Mesothelial cell of epicardium (in vitro differentiated cells): ENCODE results near the gene VPS8. TPM values are rescaled to one million over a fixed set of nuclear protein-coding genes. Genes with fewer than 3 reads are reported as not detected.

Source experiments
- DNase-seq, 2 experiments: peaks; one replicate each; pipeline ENCODE4 v3.0.0; 2021; ENCODE audit warnings: low spot score in 2 of 2; ENCODE audit not compliant: unreplicated experiment in 2 of 2
- H3K27ac Mint-ChIP-seq: 2 replicates; pipeline ENCODE4 v1.8.0; 2021; ENCODE audit warnings: mixed read lengths
- H3K27me3 Mint-ChIP-seq: 2 replicates; pipeline ENCODE4 v1.8.0; 2021; ENCODE audit warnings: low read depth, mixed read lengths
- H3K36me3 Mint-ChIP-seq: 2 replicates; pipeline ENCODE4 v1.8.0; 2021; ENCODE audit warnings: mixed read lengths
- H3K4me1 Mint-ChIP-seq: 2 replicates; pipeline ENCODE4 v1.8.0; 2021; ENCODE audit warnings: mixed read lengths
- H3K4me3 Mint-ChIP-seq: 2 replicates; pipeline ENCODE4 v1.8.0; 2021; ENCODE audit warnings: mild to moderate bottlenecking, moderate library complexity, mixed read lengths
- H3K9me3 Mint-ChIP-seq: 2 replicates; pipeline ENCODE4 v1.8.0; 2021; ENCODE audit warnings: mixed read lengths
- CTCF ChIP-seq: fragments of 200-600 bp; sonication (generic); IDR thresholded peaks from one replicate; pipeline ENCODE4 v1.5.0; 2021; ENCODE audit warnings: antibody characterized with exemption; ENCODE audit not compliant: unreplicated experiment
- total RNA-seq: library from RNA; stranded (reverse); gene quantifications from 3 replicates; pipeline ENCODE4 v1.2.1, GENCODE V29; 2021

VPS8 gene
- total RNA-seq, 1 donor from 2014 or later, result 82.4 TPM

- H3K4me3 Mint-ChIP-seq, result no peak overlapping the region
- H3K4me1 Mint-ChIP-seq, result peaks cover 23% of the 10 kb centered on the region
- H3K9me3 Mint-ChIP-seq, result no peaks in the 10 kb centered on the region
- TF ChIP-seq CTCF, result no peak
- no peaks in the 10 kb centered on the region for H3K27me3 Mint-ChIP-seq
- no peak for DNase-seq
- H3K36me3 Mint-ChIP-seq, result no peaks in the 10 kb centered on the region
- no peak overlapping the region for H3K27ac Mint-ChIP-seq
Observed at GRCh38 chr3:184767377-184767776, 44.6 kb upstream of the VPS8 start.

GRCh38 chr3:184769382-184770170 is 42.4 kb upstream of the VPS8 start:
- Mint-ChIP-seq H3K27ac (no peak overlapping the region), H3K9me3 (no peaks in the 10 kb centered on the region), H3K36me3 (no peaks in the 10 kb centered on the region), H3K4me1 (peaks cover 36% of the 10 kb centered on the region), H3K4me3 (no peak overlapping the region), H3K27me3 (no peaks in the 10 kb centered on the region)
- DNase-seq, result no peak
- TF ChIP-seq CTCF, result no peak

GRCh38 chr3:184770541-184770940 is 41.4 kb upstream of the VPS8 start:
- Mint-ChIP-seq H3K36me3 (no peaks in the 10 kb centered on the region), H3K27me3 (no peaks in the 10 kb centered on the region), H3K9me3 (no peaks in the 10 kb centered on the region), H3K4me1 (peaks cover 34% of the 10 kb centered on the region), H3K27ac (no peak overlapping the region), H3K4me3 (no peak overlapping the region)
- TF ChIP-seq CTCF, result no peak
- no peak for DNase-seq

GRCh38 chr3:184771301-184772127 is 40.5 kb upstream of the VPS8 start:
- no peaks in the 10 kb centered on the region for H3K27me3 Mint-ChIP-seq
- no peaks in the 10 kb centered on the region for H3K36me3 Mint-ChIP-seq
- TF ChIP-seq CTCF, result no peak
- peak overlapping the region; percentile 88 for H3K27ac Mint-ChIP-seq
- no peaks in the 10 kb centered on the region for H3K9me3 Mint-ChIP-seq
- peaks cover 30% of the 10 kb centered on the region for H3K4me1 Mint-ChIP-seq
- no peak for DNase-seq
- no peak overlapping the region for H3K4me3 Mint-ChIP-seq

GRCh38 chr3:184772667-184773272 is 39.2 kb upstream of the VPS8 start:
- Mint-ChIP-seq H3K27me3 (no peaks in the 10 kb centered on the region), H3K9me3 (no peaks in the 10 kb centered on the region), H3K4me1 (peaks cover 34% of the 10 kb centered on the region), H3K4me3 (no peak overlapping the region), H3K36me3 (no peaks in the 10 kb centered on the region), H3K27ac (peak overlapping the region; percentile 36)
- TF ChIP-seq CTCF, result no peak
- DNase-seq, result no peak
